GM19455 (cell line): ENCODE measurements around the gene SHH.
A peak's percentile ranks its signal among the peaks of the same experiment; 100 is the strongest.
"Not testable (repeated sequence)": the region's sequence is repeated elsewhere in the genome, so short reads cannot be mapped to it uniquely, and the experiment has no call there.

ENCODE experiments used
- ATAC-seq: cut with Tn5 transposase; IDR thresholded peaks from one replicate; pipeline ENCODE4 v1.9.1; 2021; ENCODE audit not compliant: unreplicated experiment

Gene SHH

GRCh38 chr7:155820788-155821187 lies 8.5 kb upstream of the SHH start:
- no peak for ATAC-seq

DNA sequence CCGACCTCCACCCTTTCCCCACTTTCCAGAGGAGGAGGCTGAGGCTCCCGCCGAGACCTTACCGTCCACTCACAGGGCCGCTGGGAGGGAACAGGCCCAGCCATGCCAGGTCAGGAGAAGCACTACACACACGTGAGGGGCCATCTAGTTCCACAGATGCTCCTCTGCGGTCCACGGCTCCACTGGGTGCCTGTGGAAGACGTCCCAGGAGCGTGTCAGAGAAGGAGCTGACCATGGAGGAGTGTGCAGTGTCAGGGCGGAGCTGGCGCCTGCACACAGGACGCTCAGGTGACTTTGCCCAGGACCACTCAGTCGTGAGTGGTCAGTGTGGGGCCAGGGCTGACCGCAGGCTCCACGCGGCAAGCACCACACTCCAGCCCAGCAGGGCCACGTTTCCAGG lies 8.0 kb upstream of the SHH start:
- ATAC-seq = no peak

DNA sequence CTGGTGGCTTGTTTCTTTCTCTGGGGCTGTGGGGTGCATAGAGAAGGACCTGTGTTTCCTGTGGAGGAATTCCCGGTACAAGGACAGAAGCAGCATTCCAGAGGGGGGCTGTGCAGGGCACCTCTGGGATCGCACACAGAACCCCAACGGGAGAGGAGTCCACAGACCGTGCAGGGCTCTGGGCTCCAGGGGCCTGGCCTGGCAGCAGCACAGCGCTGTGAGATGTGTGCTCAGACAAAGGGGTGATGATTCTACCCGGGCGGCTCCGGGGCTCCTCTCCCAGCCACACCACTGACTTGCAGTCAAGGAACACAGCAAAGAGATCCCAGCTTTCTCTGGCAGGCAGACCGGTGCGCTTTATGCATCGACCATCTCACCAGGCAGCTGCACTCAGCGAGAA lies 6.9 kb upstream of the SHH start:
- no peak for ATAC-seq

- no peak for ATAC-seq
Observed at GRCh38 chr7:155818820-155819168, 6.5 kb upstream of the SHH start.

DNA sequence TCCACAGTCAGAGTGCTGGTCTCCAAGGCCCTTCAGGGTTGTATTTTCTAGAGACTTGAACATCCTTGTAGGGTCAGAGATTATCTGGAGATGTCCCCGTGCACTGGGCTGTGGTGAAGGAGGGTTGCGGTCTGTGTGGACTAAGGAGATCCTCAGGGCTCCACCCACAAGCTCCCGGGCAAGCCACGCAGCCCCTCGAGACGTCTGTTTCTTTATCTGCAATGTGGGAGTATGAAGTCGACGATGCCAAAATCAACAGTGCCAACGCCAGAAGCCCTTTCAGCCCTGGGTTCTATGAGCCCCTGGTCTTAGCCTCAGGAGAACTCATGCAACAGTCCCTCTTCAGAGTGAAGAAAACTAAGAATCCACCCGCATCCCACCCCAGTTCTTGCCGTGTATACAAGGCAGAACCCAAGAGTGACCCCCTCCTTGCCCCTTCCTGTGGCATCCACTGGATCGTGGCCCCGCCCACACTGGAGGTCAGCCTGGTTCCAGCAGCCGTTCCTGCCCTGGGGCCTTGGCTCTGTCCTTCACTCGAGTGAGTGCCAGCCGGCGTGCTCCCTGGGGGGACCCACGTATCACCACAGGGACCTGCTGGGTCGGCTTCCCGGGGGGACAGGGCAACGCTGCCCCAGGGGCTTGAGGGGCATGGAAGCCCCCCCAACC lies 6.0 kb upstream of the SHH start:
- no peak for ATAC-seq

- not testable (repeated sequence) for ATAC-seq
Observed at GRCh38 chr7:155817515-155817914, 5.3 kb upstream of the SHH start.

DNA sequence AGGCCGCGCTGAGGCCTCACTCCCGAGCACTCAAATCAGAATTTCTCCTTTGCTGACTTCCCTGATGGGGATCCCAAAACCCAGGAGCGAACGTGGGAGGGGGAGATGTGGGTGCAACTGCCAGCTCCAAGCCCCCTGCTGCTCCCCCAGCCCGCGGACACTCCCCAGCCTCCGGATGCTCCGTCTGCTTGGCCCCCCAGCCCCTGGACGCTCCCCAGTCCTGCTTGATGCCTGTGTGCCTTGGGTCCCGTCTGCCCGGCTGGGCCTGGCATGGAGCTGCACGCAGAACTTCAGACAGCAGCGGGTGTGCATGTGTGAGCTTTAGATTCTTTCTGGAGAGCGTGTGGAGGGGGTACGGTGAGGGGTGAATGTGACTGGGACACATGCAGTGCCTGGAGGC lies 4.7 kb upstream of the SHH start:
- no peak for ATAC-seq

DNA sequence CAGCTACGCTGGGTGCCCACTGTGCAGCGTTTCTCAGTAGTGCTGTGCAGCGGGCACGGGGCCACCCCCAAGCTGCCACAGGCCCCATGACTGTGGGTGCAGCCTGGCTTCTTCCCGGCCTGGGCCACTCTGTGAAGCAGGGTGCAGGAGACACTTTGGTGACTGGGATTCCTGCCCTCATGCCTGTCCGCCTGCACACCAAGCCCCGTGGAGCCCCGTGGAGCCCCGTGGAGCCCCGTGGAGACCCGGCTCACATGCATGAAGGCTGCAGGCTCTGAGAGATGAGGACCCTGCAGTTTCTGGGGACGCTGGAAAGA lies 3.9 kb upstream of the SHH start:
- ATAC-seq = no peak

DNA sequence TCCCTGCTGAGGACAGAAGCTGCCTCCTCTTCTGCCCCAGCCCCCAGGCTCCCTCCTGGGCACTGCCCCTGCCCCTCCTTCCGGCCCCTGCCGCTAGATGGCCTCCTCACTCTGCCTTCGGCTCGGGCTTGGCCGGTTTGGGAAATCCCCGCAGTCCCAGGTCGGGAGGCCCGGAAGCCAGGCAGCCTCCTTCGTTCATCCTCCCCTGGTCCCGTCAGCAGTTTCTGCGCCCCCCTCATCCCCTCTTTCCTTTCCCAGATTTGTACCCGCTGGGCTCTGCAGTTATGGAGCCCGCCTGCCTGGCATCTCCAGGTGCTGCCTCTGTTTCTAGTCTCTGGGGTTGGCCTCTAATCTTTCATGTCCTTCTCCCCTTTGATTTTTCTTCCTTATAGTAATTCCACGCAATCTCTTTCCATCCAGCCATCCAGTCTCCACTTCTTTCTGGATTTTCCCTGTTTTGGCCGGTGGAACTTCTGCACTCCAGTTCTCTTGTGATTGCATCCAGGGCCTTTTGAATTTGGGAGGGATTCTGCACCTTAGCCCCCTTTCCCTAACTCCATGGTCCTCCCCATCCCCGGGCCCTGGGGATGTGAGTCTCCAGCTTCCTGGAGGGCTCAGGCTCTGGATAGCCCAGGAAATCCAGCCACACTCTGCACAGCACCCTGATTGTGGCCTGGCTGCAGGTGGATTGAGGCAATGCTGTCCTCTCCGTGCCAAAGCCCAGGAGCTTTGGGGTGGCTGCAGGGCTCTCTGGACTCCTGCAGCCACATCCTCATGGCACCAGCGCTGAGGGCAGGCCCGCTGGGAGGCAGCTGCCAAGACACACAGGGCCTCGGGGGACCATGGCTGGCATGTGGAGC lies 3.3 kb upstream of the SHH start:
- peak; percentile 86 for ATAC-seq

DNA sequence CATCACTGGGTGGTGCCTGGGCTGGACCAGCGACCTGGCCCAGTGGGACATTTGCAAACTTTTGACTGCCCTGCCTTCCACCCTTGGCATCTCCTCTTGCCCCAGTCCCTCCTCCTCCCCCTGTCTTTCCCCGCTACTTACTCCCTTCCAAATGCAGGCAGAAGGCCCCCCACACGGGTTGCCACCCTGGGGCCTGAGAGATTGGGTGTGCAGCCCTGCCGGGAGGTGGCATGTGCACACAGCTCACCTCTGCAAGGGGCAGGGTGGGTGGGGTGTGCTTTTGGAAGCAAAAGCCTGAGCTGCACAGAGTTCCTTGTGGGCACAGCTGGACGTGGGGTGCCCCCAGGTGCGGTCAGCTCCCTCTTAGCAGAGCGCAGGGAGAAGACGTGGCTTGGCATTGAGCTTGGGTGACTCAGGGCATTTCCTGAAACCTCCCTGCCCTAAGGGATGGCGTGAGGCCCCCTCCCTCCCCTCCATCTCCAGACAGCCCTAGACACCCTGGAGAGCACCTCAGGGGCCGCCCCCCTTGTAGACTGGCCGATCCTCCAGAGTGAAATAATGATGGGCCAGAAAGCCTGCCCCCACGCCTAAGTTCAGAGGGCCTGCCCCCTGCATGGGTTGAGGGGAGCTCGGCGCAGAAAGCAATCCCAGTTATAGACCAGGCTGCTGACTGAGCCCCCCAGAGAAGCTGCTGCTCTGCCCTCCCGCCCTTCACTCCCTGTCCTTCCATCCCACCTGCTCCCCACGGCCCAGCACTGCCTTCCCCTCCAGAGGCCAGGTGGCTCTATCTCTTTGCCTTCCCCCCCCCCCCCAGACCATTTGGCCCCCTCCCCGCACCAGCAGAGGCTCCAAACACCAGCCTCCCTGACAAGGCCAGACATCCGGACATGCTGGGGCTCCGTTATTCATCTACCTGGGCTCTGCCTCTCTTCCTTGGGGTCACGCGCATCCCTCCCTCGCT lies 2.3 kb upstream of the SHH start:
- ATAC-seq = no peak

- ATAC-seq = no peak
Observed at GRCh38 chr7:155813546-155814315, 1.5 kb upstream of the SHH start.

DNA sequence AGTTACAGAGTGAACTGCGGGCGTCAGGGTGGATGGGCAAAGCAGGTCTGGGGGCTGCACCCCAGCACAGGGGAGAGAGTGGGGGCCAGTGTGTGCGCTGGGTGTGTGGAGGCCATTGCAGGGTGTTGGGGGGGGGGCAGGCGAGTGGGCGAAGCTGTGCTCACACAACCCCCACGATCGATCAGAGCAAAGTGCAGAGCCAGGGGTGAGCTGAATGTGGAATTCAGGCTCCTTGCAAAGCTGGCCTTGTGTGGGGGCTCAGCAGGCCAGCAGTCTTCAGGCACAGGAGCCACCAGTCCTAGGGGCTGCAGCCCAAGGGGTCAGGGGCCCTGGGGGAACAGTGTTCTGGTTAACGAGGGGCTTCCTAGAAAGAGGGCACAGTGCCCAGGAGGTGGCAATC lies 862 bp upstream of the SHH start:
- no peak for ATAC-seq

GRCh38 chr7:155811560-155811894 lies 736 bp downstream of the SHH start:
- no peak for ATAC-seq

GRCh38 chr7:155810770-155811559 lies 1.3 kb downstream of the SHH start:
- no peak for ATAC-seq

GRCh38 chr7:155809947-155810769 lies 2.1 kb downstream of the SHH start:
- ATAC-seq = no peak

DNA sequence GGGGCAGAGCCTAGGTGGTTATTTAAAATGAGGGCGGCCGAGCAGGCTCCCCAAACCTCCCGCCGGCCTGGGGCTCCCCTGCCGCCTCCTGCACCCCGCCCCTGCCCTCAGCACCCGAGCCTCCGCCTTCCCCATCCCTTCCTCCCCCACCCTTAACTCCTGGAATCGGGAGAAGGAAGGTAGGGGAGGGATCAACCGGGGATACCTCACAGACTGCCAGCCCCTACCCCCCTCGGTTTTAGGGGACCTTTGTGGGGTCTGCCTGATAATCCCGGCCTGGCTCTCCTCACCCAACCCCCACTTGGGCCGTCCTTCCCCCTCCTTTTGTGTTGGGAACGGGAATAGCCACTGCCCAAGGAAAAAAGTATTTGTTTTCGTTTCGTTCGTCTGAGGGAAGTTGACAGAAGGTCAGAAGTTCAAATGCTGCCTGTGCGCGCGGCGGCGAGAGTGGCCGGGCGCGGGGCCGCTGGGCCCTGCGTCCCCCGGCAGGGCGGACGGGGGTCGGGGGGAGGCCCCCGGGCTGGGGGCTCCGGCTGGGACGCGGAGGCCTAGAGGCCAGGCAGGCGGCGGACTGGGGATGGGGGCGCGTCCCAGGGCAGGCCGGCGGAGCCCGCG lies 2.8 kb downstream of the SHH start:
- ATAC-seq = no peak

- no peak for ATAC-seq
Observed at GRCh38 chr7:155808549-155809331, 3.5 kb downstream of the SHH start.
